GM12874 (cell line): Measurements from ENCODE around the gene NIF3L1.

ENCODE experiments used
- TF ChIP-seq, protein P1 (sequence below): IDR thresholded peaks from 2 replicates; pipeline ENCODE4 v1.5.1; 2011; ENCODE audit warnings: low read depth, mild to moderate bottlenecking, control low read depth, low read length, moderate library complexity; ENCODE audit not compliant: insufficient read depth

The NIF3L1 gene

DNA sequence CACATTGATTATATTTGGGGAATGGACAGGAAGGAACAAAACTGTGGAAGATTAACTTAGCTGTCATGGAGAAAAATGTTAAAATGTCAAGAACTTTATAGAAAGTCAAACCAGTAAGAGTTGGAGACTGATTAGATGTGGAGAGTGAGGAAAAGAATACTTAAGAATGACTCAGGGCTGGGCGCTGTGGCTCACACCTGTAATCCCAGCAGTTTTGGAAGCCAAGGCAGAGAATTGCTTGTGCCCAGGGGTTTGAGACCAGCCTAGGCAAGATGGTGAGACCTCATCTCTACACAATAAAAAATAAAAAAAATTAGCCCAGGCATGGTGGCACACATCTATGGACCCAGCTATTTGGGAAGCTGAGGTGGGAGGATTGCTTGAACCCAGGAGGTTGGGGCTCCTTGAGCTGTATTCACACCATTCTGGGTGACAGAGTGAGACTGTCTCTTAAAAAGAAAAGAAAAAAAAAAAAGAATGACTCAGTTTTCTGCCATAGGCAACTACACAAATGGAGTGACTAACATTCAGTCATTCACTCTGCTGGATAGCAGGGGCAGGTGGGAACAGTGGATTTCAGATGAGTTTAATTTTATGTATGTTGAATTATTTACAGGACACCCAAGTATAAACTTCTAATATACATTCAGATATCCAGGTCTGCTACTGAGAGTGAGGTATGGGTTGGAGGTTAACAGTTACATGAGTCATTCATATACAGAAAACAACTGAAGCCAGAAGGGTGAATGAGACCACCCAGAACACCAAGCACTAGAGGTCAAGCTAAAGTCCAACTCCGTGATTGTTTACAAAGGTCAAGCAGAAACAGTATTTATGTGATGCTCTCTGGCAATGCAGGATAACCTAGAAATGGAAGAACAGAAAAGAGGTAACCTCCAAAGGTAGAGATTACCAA is 40.4 kb downstream of the NIF3L1 start:
- TF ChIP-seq, protein P1, sequence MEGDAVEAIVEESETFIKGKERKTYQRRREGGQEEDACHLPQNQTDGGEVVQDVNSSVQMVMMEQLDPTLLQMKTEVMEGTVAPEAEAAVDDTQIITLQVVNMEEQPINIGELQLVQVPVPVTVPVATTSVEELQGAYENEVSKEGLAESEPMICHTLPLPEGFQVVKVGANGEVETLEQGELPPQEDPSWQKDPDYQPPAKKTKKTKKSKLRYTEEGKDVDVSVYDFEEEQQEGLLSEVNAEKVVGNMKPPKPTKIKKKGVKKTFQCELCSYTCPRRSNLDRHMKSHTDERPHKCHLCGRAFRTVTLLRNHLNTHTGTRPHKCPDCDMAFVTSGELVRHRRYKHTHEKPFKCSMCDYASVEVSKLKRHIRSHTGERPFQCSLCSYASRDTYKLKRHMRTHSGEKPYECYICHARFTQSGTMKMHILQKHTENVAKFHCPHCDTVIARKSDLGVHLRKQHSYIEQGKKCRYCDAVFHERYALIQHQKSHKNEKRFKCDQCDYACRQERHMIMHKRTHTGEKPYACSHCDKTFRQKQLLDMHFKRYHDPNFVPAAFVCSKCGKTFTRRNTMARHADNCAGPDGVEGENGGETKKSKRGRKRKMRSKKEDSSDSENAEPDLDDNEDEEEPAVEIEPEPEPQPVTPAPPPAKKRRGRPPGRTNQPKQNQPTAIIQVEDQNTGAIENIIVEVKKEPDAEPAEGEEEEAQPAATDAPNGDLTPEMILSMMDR, result no peak

DNA sequence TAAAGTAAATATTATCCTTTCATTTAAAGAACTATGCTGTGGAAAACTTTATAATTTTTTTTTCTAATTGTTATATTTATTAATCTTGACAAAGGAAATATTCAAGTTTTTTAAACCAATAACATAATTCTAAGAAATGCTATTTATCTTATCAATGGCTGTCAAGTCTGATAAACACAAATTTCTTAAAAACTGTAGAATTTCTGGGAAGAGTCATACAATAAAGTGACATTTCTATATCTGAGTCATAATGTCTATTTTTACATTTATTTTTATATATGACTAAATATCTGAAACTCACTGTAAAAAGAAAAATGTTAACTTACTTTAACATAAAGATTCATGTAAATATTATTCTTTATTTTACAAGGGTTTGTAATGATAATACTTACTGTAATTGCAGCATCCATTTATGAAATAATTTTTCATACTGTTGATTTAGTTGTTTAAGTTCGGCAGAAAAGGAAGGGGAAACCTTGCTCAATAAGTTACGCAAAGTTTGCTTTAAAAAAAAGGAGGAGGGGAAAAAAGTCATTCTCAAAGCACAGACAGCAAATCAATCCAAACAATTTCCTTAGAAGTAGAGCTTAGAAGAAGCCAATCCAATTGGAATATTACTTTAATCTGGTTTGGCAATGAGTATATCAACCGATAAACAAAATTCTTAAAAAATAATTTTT is 41.9 kb downstream of the NIF3L1 start:
- TF ChIP-seq, protein P1, result no peak

DNA sequence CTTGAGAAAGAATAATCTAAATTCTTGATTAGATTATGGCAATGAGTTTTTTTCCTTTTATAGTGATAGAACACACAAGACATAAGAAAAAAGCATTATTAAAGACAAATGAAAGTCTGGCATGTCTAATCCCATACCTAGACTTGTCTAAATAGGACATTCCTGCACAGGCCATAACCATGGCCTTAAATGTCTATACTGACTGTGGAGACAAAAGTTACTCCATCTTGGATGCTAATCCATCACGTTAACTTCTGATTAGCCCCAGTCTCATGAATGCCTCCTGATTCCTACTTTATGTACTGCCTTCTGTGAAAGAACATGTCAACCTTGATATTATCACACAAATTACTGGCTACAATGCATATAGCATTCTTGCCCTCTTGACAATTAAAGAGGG is 50.7 kb downstream of the NIF3L1 start:
- TF ChIP-seq, protein P1, result no peak

DNA sequence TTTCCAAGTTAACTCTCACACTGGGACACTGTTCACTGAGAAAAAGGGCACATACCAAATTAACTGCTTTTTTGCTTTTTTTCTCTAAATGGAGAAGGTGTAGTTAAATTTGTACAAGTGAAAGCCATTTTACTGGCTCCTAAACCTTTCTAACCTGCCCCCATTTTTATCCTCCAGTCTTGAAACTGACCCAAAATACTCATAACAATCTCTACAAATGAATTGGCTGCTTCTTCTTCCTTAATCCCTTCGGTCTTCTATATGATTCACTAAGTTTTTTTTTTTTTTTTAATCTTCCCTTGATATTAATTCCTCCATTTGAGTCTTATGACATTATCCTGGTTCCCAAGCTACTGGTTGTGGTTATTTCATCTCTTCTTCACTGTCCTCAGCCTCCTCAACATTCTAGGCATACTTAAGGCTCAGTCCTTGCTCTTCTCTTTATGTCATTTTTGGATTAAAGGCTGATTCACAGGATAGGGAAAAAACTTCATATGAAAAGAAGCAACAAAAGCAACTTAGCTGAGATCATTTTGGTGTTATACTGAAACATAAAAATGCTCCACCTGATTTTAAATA is 54.4 kb downstream of the NIF3L1 start:
- TF ChIP-seq, protein P1, result no peak

DNA sequence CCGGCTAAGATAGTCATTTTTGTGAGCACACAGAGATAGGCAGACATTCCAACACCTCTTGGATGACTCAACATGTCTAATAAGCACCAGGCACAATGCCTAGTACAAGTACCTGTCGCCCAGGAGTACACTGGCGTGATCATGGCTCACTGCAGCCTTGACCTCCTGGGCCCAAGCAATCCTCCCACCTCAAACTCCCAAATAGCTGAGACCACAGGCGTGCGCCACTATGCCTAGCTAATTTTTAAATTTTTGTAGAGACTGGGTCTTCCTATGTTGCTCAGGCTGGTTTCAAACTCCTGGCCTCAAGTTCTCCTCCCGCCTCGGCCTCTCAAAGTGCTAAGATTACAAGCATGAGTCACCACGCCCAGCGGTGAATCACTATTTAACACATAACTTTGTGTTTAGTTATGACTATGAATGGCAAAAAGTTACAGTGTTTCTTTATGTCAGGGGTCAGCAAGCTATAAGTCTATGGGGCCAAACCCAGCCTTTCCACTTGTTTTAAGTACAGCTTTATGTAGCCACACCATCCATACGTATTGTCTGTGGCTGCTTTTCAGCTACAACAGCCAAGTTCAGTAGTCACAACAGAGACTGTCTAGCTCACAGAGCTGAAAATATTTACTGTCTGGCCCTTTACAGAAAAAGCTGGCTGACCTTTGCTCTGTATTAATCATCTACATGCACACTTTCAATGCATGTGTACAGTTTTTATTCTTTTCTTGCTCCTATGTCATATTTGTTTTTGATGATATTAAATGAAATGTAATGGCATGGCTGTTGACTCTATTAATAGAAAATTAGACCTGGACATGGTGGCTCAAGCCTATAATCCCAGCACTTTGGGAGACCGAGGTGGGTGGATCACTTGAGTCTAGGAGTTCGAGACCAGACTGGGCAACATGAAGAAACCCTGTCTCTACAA is 55.6 kb downstream of the NIF3L1 start:
- TF ChIP-seq, protein P1, result no peak

DNA sequence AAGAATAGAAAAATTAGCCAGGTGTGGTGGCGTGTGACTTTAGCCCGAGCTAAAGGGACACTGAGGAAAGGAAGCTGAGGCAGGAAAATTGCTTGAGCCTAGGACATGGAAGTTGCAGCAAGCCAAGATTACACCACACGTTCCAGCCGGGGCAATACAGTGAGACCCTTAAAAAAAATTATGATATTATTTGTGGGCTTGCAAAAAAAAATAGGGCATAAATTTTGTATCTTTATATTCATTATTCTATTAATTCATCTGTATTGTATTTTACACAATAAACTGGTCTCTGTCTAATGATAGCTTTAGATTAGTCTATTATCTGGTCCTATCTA is 56.2 kb downstream of the NIF3L1 start:
- TF ChIP-seq, protein P1, result no peak
